ENCODE results near the gene CLIP1.

DNA sequence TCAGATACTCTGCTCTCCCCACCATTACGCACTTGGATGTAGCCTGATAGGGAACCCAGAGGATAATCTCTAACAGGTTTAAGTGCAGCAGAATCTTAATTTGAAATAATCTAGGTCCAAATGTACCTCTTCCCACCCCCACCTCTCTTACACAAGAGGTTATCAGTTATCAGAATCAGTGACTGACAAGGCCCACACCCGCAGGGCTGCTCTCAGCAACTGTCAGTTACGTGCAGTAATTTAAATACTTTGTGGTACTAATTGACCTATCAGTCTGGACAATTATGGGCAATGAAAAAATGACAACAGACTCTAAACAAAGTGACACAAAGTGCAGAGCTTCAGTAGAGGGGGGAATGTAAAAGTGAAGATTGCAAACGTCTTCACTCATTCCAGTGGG lies 74.0 kb downstream of the CLIP1 start:
- TF ChIP-seq POLR2A (IDR thresholded peaks at IDR 0.05) (no peak), CTCF (IDR thresholded peaks at IDR 0.05) (no peak)
